Measurements from ENCODE around the gene CNNM3. TPM values are rescaled to one million over a fixed set of nuclear protein-coding genes. Genes with fewer than 3 reads are reported as not detected.

CNNM3 gene
- total RNA-seq, 1 experiment from 2014 or later: 62.5 TPM

DNA sequence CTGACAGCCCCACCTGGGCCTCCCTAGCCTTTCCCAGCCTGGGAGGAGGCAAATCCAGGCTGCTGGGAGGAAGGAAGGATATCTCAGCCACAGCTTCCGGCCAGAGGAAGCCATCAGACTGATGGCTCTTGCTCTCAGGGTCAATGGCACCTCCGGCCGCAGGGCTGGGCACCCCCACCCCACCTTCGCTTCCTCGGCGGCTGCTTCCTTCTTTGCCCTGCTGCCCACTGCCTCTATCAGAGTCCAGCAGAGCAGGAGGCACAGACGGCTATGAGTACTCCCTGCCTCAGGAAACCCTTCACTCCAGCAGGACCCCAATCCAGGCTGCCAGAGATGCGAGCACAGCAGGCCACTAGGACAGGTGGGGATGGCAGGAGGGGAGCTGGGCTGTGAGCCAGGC is 50.5 kb downstream of the CNNM3 start:
- H3K9me3 ChIP-seq: no peaks in the 10 kb centered on the region
- H3K27me3 ChIP-seq (replicated peaks; ENCODE audit: control insufficient read depth, insufficient read depth, low read length): no peaks in the 10 kb centered on the region
- Mint-ChIP-seq H3K9me3 (ENCODE audit: unreplicated experiment) (no peaks in the 10 kb centered on the region), H3K4me1 (ENCODE audit: low read depth, unreplicated experiment) (no peaks in the 10 kb centered on the region), H3K36me3 (ENCODE audit: insufficient read depth, unreplicated experiment) (peaks cover 24% of the 10 kb centered on the region), H3K27ac (ENCODE audit: unreplicated experiment) (no peak overlapping the region), H3K4me3 (ENCODE audit: unreplicated experiment) (peak overlapping the region; percentile 78), H3K27me3 (ENCODE audit: insufficient read depth, unreplicated experiment) (no peaks in the 10 kb centered on the region)
- H3K4me3 ChIP-seq (ENCODE audit: low read depth, low read length): no peak overlapping the region
- peaks cover 10% of the 10 kb centered on the region for H3K4me1 ChIP-seq
- peaks cover 7% of the 10 kb centered on the region for H3K36me3 ChIP-seq (ENCODE audit: control insufficient read depth, insufficient read depth, low read length)
- no peak for DNase-seq
- intact Hi-C loops (cut with micrococcal nuclease; ENCODE audit: unreplicated experiment): no loop called here
- POLR2A ChIA-PET: interaction anchor here (1.8 kb wide), 1 partner anchor 8 kb away, joined by 5 read pairs; the partner anchor contains the start of gene ANKRD39
- BruUV-seq (replicated peaks): no TSS peak
- TF ChIP-seq, protein P1, sequence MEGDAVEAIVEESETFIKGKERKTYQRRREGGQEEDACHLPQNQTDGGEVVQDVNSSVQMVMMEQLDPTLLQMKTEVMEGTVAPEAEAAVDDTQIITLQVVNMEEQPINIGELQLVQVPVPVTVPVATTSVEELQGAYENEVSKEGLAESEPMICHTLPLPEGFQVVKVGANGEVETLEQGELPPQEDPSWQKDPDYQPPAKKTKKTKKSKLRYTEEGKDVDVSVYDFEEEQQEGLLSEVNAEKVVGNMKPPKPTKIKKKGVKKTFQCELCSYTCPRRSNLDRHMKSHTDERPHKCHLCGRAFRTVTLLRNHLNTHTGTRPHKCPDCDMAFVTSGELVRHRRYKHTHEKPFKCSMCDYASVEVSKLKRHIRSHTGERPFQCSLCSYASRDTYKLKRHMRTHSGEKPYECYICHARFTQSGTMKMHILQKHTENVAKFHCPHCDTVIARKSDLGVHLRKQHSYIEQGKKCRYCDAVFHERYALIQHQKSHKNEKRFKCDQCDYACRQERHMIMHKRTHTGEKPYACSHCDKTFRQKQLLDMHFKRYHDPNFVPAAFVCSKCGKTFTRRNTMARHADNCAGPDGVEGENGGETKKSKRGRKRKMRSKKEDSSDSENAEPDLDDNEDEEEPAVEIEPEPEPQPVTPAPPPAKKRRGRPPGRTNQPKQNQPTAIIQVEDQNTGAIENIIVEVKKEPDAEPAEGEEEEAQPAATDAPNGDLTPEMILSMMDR (IDR thresholded peaks at IDR 0.05; ENCODE audit: insufficient read depth in 1 of 2, low read depth in 1 of 2, low read length in 1 of 2, severe bottlenecking in 1 of 2, unreplicated experiment in 1 of 2): no peak
- CTCF ChIA-PET: interaction anchor here (3.3 kb wide), 1 partner anchor 9 kb away, joined by 71 read pairs; the partner anchor contains the start of gene ANKRD39

DNA sequence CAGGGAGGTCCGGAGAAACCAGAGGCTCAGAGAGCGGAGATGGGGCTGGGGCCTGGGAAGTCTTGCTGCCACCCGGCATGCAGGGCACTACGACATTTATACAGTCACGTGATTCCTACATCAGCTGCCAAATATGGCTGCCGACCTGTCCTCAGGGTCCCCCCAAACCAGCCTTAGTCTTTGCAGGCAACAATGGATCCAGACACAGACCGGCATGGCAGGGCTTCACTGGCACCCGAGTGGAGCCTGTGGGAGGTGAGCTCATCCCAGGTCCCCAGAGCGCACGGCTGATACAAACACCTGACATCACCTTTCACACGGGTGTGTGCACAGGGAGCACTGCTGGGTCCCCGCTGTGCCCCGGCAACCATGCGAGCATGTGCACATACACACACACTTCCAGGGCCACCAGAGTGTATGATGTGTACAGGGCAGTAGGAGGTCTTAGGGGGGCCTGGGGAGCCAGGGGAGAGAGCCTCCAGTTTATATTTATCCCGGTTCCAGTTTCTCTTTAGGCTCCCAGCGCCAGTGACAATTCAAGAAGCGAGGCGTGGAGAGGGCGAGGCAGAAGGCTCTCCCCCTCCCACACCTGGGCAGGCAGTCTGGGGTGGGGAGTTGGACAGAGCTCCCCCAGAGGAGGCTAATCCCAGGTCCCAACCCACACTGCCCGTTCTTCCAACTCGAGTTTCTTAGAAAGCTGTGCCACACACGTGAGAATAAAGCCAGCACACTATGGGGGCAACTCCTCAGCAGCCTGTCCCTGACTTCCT is 51.1 kb downstream of the CNNM3 start:
- Histone ChIP-seq H3K36me3 (ENCODE audit: control insufficient read depth, insufficient read depth, low read length) (peaks cover 7% of the 10 kb centered on the region), H3K4me1 (peaks cover 8% of the 10 kb centered on the region), H3K4me3 (ENCODE audit: low read depth, low read length) (peak overlapping the region; percentile 95), H3K27me3 (replicated peaks; ENCODE audit: control insufficient read depth, insufficient read depth, low read length) (no peaks in the 10 kb centered on the region), H3K9me3 (no peaks in the 10 kb centered on the region)
- TF ChIP-seq, protein P1 (IDR thresholded peaks at IDR 0.05; ENCODE audit: insufficient read depth in 1 of 2, low read depth in 1 of 2, low read length in 1 of 2, severe bottlenecking in 1 of 2, unreplicated experiment in 1 of 2): no peak
- ChIA-PET CTCF (interaction anchor here (3.3 kb wide), 1 partner anchor 9 kb away, joined by 71 read pairs; the partner anchor contains the start of gene ANKRD39), POLR2A (interaction anchor here (1.8 kb wide), 1 partner anchor 9 kb away, joined by 5 read pairs; the partner anchor contains the start of gene ANKRD39)
- BruUV-seq (replicated peaks): no TSS peak
- no peak for DNase-seq
- Mint-ChIP-seq H3K27me3 (ENCODE audit: insufficient read depth, unreplicated experiment) (no peaks in the 10 kb centered on the region), H3K9me3 (ENCODE audit: unreplicated experiment) (no peaks in the 10 kb centered on the region), H3K27ac (ENCODE audit: unreplicated experiment) (peak overlapping the region; percentile 75), H3K4me3 (ENCODE audit: unreplicated experiment) (peak overlapping the region; percentile 78), H3K4me1 (ENCODE audit: low read depth, unreplicated experiment) (no peaks in the 10 kb centered on the region), H3K36me3 (ENCODE audit: insufficient read depth, unreplicated experiment) (peaks cover 18% of the 10 kb centered on the region)
- intact Hi-C loops (cut with micrococcal nuclease; ENCODE audit: unreplicated experiment): no loop called here

DNA sequence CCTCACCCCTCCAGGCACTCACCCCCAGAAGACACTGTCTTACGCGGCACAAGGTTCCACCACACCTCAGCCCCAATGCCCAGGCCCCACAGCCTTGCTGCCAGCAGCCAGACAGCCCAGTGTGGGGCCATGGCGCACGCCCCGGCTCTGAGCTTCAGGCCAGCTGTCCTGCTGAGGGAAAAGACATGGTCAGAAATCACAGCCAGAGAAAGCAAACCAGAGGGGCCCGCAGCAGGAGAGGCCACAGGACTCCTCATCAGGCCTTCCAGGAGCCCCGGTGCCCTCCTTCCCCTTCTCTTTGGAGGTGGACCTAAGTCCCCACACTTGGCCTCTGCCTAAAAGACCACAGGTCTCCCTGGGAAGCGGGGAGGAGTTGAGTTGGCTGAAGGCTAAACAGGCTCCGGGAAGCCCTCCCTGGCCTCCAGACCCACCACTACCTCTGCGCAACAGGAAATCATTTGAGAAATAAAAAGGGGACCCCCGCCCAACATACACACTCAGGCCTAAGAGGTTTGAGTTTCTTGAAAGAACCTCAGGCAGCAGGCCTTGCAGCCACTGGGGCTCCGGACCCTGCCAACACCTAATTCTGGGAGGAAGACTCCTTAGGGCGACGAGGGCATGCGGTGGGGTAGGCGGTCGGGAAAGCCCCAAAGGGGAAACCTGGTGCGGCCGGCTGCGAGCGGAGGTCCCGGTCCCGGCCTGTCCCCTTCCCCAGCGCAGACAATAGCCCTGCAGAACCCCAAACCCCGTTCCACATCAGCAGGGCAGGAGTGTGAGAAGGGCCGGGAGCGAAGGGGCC is 51.9 kb downstream of the CNNM3 start:
- BruUV-seq (replicated peaks): TSS peak; percentile 66
- intact Hi-C loops (cut with micrococcal nuclease; ENCODE audit: unreplicated experiment): loop anchor here (2.0 kb wide), 2 partner anchors 51 to 245 kb away; partner anchors contain the start of genes ANKRD36 and CNNM3
- H3K27me3 Mint-ChIP-seq (ENCODE audit: insufficient read depth, unreplicated experiment): no peaks in the 10 kb centered on the region
- Histone ChIP-seq H3K9me3 (no peaks in the 10 kb centered on the region), H3K36me3 (ENCODE audit: control insufficient read depth, insufficient read depth, low read length) (peaks cover 7% of the 10 kb centered on the region), H3K4me3 (ENCODE audit: low read depth, low read length) (peak overlapping the region; percentile 95), H3K4me1 (peaks cover 11% of the 10 kb centered on the region), H3K27me3 (replicated peaks; ENCODE audit: control insufficient read depth, insufficient read depth, low read length) (no peaks in the 10 kb centered on the region)
- H3K4me1 Mint-ChIP-seq (ENCODE audit: low read depth, unreplicated experiment): no peaks in the 10 kb centered on the region
- no peaks in the 10 kb centered on the region for H3K9me3 Mint-ChIP-seq (ENCODE audit: unreplicated experiment)
- H3K36me3 Mint-ChIP-seq (ENCODE audit: insufficient read depth, unreplicated experiment): peaks cover 14% of the 10 kb centered on the region
- H3K27ac Mint-ChIP-seq (ENCODE audit: unreplicated experiment): peak overlapping the region; percentile 75
- TF ChIP-seq, protein P1 (IDR thresholded peaks at IDR 0.05; ENCODE audit: insufficient read depth in 1 of 2, low read depth in 1 of 2, low read length in 1 of 2, severe bottlenecking in 1 of 2, unreplicated experiment in 1 of 2): no peak
- POLR2A ChIA-PET: interaction anchor here (0.6 to 1.7 kb wide), 4 partner anchors 10 to 52 kb away, joined by 3 to 23 read pairs (median 8); partner anchors contain the start of genes ANKRD39 and CNNM3
- CTCF ChIA-PET: interaction anchor here (0.6 to 3.3 kb wide), 15 partner anchors 10 to 1439 kb away, joined by 3 to 71 read pairs (median 6); partner anchors contain the start of genes ANKRD39, CNNM3 and ITPRIPL1
- no peak for DNase-seq
- peak overlapping the region; percentile 78 for H3K4me3 Mint-ChIP-seq (ENCODE audit: unreplicated experiment)
